Neural cell (in vitro differentiated cells): ENCODE results near the gene SLC9A2.

ENCODE experiments used
- CTCF ChIP-seq: fragments of 450-650 bp; IDR thresholded peaks from 2 replicates; pipeline ENCODE4 v1.5.1; 2014; ENCODE audit warnings: antibody characterized with exemption, mild to moderate bottlenecking, moderate library complexity; ENCODE audit not compliant: poor library complexity, severe bottlenecking
- EZH2 ChIP-seq: fragments of 200-600, 300-800 bp; shearing (Covaris generic), sonication (generic); IDR thresholded peaks from 2 replicates; pipeline ENCODE4 v1.6.1; 2014; ENCODE audit warnings: antibody characterized with exemption, low read length, borderline replicate concordance, mild to moderate bottlenecking; ENCODE audit not compliant: insufficient read depth, poor library complexity, severe bottlenecking
- TF ChIP-seq, protein P1 (sequence below): IDR thresholded peaks from 2 replicates; pipeline ENCODE4 v1.6.1; 2012; ENCODE audit warnings: borderline replicate concordance

DNA sequence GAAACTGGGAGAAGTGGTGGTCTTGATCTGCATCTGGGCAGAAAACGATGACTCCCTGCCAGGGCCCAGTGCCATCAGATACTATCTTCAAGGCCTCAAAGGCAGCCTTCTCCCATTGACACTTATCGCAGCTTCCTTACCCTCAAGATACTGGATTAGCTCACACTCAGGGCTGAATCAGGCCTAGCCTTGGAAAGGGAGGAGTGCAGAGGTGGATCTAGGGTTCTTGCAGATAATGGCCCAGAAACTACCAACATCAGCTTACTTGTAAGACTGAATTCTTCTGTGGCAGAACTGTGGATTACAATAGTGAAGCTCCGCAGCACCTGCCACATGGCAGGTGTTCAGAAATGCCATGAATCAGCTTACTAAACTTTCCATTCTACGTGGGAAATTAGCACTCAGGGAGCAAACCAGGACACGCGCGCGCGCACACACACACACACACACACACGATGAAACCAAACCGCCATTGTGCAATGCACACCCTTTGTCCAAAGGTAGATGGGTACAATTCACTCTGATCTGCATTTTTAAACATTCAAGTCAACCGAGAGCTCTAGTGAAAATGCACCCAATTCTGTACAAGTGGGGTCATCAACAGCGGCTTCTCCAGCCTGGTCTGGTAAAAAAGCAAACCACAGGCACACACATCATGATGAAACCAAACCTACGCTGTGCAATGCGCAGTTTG, 116.2 kb downstream of the SLC9A2 start:
- TF ChIP-seq CTCF, result no peak
- TF ChIP-seq, protein P1, sequence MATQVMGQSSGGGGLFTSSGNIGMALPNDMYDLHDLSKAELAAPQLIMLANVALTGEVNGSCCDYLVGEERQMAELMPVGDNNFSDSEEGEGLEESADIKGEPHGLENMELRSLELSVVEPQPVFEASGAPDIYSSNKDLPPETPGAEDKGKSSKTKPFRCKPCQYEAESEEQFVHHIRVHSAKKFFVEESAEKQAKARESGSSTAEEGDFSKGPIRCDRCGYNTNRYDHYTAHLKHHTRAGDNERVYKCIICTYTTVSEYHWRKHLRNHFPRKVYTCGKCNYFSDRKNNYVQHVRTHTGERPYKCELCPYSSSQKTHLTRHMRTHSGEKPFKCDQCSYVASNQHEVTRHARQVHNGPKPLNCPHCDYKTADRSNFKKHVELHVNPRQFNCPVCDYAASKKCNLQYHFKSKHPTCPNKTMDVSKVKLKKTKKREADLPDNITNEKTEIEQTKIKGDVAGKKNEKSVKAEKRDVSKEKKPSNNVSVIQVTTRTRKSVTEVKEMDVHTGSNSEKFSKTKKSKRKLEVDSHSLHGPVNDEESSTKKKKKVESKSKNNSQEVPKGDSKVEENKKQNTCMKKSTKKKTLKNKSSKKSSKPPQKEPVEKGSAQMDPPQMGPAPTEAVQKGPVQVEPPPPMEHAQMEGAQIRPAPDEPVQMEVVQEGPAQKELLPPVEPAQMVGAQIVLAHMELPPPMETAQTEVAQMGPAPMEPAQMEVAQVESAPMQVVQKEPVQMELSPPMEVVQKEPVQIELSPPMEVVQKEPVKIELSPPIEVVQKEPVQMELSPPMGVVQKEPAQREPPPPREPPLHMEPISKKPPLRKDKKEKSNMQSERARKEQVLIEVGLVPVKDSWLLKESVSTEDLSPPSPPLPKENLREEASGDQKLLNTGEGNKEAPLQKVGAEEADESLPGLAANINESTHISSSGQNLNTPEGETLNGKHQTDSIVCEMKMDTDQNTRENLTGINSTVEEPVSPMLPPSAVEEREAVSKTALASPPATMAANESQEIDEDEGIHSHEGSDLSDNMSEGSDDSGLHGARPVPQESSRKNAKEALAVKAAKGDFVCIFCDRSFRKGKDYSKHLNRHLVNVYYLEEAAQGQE, result no peak
- no peak for TF ChIP-seq EZH2
